Measurements from ENCODE around the gene C1orf122.

Gene C1orf122

DNA sequence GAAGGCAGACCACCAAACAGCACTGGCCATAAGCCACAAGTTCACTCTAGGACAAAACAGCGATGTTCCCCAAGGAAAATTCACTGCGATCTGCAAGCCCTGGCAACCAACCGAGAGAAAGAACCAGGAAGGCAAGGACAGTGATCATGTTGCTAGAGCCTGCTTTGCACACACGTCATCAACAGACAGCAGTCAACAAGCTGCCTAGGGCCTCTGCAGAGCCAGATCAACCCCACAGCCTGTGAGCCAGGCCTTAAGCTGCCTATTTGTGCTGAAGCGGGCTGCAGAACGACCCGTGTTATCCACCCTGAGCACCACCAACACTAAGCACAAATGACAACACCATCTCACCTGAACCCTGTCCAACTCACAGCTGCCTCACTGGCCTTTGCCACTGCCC lies 6.7 kb downstream of the C1orf122 start:
- TF ChIP-seq, protein P1, sequence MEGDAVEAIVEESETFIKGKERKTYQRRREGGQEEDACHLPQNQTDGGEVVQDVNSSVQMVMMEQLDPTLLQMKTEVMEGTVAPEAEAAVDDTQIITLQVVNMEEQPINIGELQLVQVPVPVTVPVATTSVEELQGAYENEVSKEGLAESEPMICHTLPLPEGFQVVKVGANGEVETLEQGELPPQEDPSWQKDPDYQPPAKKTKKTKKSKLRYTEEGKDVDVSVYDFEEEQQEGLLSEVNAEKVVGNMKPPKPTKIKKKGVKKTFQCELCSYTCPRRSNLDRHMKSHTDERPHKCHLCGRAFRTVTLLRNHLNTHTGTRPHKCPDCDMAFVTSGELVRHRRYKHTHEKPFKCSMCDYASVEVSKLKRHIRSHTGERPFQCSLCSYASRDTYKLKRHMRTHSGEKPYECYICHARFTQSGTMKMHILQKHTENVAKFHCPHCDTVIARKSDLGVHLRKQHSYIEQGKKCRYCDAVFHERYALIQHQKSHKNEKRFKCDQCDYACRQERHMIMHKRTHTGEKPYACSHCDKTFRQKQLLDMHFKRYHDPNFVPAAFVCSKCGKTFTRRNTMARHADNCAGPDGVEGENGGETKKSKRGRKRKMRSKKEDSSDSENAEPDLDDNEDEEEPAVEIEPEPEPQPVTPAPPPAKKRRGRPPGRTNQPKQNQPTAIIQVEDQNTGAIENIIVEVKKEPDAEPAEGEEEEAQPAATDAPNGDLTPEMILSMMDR (IDR thresholded peaks at IDR 0.05; ENCODE audit: low read depth, low read length, missing control alignments) = no peak
- H3K4me3 ChIP-seq (replicated peaks; ENCODE audit: low read depth, low read length) = no peak overlapping the region
- DNase-seq (ENCODE audit: extremely low read depth, low read depth) = no peak

DNA sequence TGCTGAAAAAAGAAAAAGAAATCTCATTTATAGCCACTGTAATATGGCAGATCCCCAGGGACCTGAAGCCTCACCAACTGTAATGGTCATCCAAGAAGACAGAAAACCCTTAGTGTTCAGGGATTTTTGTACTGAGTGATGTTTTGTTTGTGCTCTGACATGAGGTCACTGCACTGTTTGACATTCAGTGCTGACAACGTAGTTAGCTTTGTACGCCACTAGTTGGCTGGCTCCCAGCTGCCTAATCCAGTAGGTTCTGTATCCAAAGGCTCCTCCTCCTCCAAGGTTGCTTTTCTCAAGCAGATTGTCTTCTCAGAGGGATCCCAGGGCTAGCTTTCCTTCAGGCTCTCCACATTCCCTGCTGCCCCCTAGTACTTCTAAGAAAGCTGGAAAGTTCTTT lies 9.9 kb downstream of the C1orf122 start:
- no peak overlapping the region for H3K4me3 ChIP-seq (replicated peaks; ENCODE audit: low read depth, low read length)
- no peak for DNase-seq (ENCODE audit: extremely low read depth, low read depth)
- TF ChIP-seq, protein P1 (IDR thresholded peaks at IDR 0.05; ENCODE audit: low read depth, low read length, missing control alignments) = no peak

DNA sequence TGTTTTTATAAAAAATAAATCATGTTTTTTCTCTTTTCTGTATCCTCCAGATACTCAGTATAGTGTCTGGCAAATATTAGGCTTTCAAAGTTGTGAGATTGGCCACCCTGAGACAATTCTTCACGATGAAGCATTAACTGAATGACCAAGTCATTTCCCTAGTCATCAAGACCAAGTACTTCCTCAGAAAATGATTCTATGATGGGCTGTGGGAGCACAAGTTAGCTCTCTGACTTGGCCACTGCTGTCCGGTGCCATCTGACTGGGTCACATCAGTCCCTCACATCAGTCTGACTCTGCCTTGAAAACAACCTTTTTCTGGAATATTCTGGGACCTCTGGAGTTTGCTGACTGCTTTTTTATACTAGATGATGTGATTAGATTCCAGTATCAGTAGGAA lies 13.9 kb downstream of the C1orf122 start:
- H3K4me3 ChIP-seq (replicated peaks; ENCODE audit: low read depth, low read length) = no peak overlapping the region
- TF ChIP-seq, protein P1 (IDR thresholded peaks at IDR 0.05; ENCODE audit: low read depth, low read length, missing control alignments) = no peak
- no peak for DNase-seq (ENCODE audit: extremely low read depth, low read depth)

DNA sequence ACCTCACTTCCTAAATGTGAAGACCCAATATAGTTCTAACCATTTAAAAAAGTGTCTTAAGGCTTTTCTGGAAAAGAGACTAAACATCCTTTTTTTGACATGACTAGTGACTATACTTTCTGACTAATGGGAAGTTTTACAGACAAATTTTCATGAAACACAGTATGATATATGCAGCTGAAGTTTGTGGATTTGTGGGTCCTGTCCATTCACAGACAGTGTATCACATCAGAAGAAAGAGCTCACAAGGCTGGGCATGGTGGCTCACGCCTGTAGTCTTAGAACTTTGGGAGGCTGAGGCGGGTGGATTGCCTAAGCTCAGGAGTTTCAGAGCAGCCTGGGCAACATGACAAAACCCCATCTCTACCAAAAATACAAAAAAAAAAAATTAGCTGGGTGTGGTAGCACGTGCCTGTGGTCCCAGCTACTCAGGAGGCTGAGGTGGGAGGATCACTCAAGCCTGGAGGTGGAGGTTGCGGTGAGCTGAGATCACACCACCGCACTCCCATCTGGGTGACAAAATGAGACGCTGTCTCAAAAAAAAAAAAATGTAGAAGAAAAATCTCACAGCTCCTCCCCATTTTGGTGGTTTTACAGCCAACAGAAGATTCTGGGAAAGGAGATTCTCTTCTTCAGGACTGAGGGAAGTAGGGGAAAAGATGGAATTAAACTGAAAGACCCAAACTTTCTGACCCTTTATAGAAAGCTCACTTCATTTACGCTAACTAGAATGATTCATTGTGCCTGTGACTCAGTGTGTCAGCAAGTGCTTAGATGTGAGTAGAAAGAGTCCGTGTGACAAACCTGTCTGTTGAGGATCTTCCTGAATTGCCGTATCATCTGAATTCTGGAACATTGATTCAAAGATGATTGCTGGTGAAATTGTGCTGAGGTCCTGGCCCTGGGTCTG lies 15.6 kb downstream of the C1orf122 start:
- H3K4me3 ChIP-seq (replicated peaks; ENCODE audit: low read depth, low read length) = no peak overlapping the region
- TF ChIP-seq, protein P1 (IDR thresholded peaks at IDR 0.05; ENCODE audit: low read depth, low read length, missing control alignments) = no peak
- no peak for DNase-seq (ENCODE audit: extremely low read depth, low read depth)

DNA sequence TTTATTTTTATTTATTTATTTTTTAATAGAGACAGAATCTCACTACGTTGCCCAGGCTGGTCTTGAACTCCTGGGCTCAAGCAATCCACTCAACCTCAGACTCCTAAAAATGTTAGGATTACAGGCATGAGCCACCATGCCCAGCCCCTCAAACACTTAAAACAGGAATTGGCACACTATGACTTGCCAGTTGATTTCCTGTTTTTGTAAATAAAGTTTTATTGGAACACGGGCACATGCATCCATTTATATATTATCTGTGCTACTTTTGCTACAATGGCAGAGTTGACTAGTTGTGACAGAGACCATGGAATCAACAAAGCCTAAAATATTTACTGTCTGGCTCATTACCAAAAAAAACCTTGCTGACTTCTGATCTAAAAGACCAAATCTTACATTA lies 16.4 kb downstream of the C1orf122 start:
- TF ChIP-seq, protein P1 (IDR thresholded peaks at IDR 0.05; ENCODE audit: low read depth, low read length, missing control alignments) = no peak
- DNase-seq (ENCODE audit: extremely low read depth, low read depth) = no peak
- no peak overlapping the region for H3K4me3 ChIP-seq (replicated peaks; ENCODE audit: low read depth, low read length)

DNA sequence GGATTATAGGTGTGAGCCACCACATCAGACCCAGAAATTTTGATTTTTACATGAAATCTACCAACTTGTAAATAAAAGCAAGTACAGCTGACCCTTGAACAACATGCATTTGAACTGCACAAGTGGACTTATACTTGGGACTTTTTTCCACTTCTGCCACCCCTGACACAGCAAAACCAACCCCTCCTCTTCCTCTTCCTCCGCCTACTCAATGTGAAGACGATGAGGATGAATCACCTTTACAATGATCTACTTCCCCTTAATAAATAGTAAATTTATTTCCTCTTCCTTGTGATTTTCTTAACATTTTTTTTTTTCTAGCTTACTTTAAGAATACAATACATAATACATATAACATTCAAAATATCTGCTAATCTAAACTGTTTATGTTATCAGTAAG lies 17.9 kb downstream of the C1orf122 start:
- H3K4me3 ChIP-seq (replicated peaks; ENCODE audit: low read depth, low read length) = no peak overlapping the region
- TF ChIP-seq, protein P1 (IDR thresholded peaks at IDR 0.05; ENCODE audit: low read depth, low read length, missing control alignments) = no peak
- DNase-seq (ENCODE audit: extremely low read depth, low read depth) = no peak

Measured in HFF-Myc (cell line).